Duodenal mucosa (tissue), 2 donors: ENCODE measurements around the gene SLC35A3.
"Not testable (repeated sequence)": the region's sequence is repeated elsewhere in the genome, so short reads cannot be mapped to it uniquely, and the experiment has no call there.

Experiments
- H3K27ac ChIP-seq: one replicate; pipeline ENCODE4 v1.7.0; 2013; ENCODE audit warnings: low read depth, low read length
- H3K27me3 ChIP-seq, 2 donors: one replicate each; pipeline ENCODE4 v1.7.0; 2013; ENCODE audit warnings: low read length in 2 of 2, control low read depth in 1 of 2; ENCODE audit not compliant: insufficient read depth in 2 of 2, control insufficient read depth in 1 of 2
- H3K36me3 ChIP-seq, 2 donors: one replicate each; pipeline ENCODE4 v1.7.0; 2013; ENCODE audit warnings: low read length in 2 of 2, control low read depth in 1 of 2; ENCODE audit not compliant: insufficient read depth in 2 of 2, control insufficient read depth in 1 of 2
- H3K4me1 ChIP-seq, 2 donors: one replicate each; pipeline ENCODE4 v1.7.0; 2013; ENCODE audit warnings: low read length in 2 of 2, control low read depth in 1 of 2; ENCODE audit not compliant: insufficient read depth in 2 of 2, control insufficient read depth in 1 of 2
- H3K4me3 ChIP-seq, 2 donors: one replicate each; pipeline ENCODE4 v1.7.0; 2013; ENCODE audit warnings: low read length in 2 of 2, low read depth in 1 of 2
- H3K9ac ChIP-seq, 2 donors: one replicate each; pipeline ENCODE4 v1.7.0; 2013; ENCODE audit warnings: low read length in 2 of 2, low read depth in 1 of 2
- H3K9me3 ChIP-seq, 2 donors: one replicate each; pipeline ENCODE4 v1.7.0; 2013; ENCODE audit warnings: low read length in 2 of 2, control low read depth in 1 of 2; ENCODE audit not compliant: control insufficient read depth in 1 of 2

SLC35A3 gene

GRCh38 chr1:100045206-100045605, 75.4 kb downstream of the SLC35A3 start:
- Histone ChIP-seq H3K4me1 (peaks cover 10 to 15% of the 10 kb centered on the region in 2 donors), H3K9ac (no peak overlapping the region), H3K27me3 (no peaks in the 10 kb centered on the region), H3K9me3 (no peaks in the 10 kb centered on the region), H3K36me3 (no peaks in the 10 kb centered on the region), H3K4me3 (no peak overlapping the region), H3K27ac (no peak overlapping the region)

DNA sequence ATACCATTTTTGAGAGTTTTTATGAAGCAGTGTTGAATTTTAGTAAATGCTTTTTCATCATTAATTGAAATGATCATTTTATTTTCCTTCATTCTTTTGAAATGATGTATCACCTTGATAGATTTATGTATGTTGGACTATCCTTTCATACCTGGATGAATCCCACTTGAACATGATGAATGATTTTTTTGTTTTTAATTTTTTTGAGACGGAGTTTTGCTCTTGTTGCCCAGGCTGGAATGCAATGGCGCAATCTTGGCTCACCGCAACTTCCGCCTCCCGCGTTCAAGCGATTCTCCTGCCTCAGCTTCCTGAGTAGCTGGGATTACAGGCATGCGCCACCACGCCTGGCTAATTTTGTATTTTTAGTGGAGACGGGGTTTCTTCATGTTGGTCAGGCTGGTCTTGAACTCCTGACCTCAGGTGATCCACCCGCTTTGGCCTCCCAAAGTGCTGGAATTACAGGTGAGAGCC, 77.5 kb downstream of the SLC35A3 start:
- H3K9me3 ChIP-seq: not testable (repeated sequence)

DNA sequence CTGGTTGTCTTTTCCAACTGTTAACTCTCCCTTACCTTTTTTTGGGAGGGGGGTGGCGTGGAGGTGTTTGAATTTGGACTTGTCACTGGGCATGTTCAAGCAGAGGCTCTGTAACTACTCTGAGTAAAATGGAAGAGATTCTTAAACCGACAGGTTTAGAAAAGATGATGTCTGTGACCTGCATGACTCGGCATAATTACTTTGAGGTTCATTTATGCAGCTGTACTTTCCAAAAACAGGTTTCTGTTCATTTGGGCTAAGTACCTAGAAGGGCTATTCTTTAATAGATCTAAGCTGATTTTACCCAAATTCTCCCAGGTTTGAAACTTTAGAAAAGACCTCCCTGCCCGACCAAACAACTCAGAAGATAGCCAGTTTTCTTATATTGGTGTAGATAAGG, 80.3 kb downstream of the SLC35A3 start:
- no peaks in the 10 kb centered on the region for H3K27me3 ChIP-seq
- H3K9me3 ChIP-seq: no peaks in the 10 kb centered on the region
- no peak overlapping the region for H3K27ac ChIP-seq
- no peak overlapping the region for H3K4me3 ChIP-seq
- H3K36me3 ChIP-seq: peaks cover 0 to 6% of the 10 kb centered on the region in 2 donors
- H3K9ac ChIP-seq: no peak overlapping the region
- peaks cover 0 to 6% of the 10 kb centered on the region in 2 donors for H3K4me1 ChIP-seq

More for the DNA sequence above, 77.5 kb downstream of the SLC35A3 start:
- not testable (repeated sequence) for H3K27ac ChIP-seq, H3K4me3 ChIP-seq, H3K9ac ChIP-seq, H3K27me3 ChIP-seq, H3K36me3 ChIP-seq, H3K4me1 ChIP-seq

DNA sequence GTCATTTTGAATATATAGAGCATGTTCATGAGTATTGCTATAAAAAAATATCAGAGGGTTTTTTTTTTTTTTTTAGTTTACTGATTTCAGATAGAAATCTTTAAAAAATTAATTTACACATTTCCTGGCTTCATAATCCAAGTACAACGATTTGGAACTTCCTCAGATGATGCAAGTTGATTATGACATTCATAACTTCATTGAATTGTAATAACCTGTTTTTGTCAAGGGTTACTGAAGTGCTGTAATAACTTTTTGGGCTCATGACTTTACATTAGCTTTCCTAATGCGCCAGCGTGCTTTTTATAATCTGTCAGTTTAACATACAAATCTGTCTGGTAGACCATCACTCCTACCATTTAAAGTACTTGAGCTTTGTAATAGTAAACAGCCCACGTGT, 81.6 kb downstream of the SLC35A3 start:
- Histone ChIP-seq H3K36me3 (peaks cover 0 to 7% of the 10 kb centered on the region in 2 donors), H3K9me3 (no peaks in the 10 kb centered on the region), H3K27me3 (no peaks in the 10 kb centered on the region), H3K4me1 (peaks cover 0 to 6% of the 10 kb centered on the region in 2 donors), H3K27ac (no peak overlapping the region), H3K4me3 (no peak overlapping the region), H3K9ac (no peak overlapping the region)

- no peak overlapping the region for H3K4me3 ChIP-seq
- H3K4me1 ChIP-seq: peaks cover 0 to 1% of the 10 kb centered on the region in 2 donors
- no peaks in the 10 kb centered on the region for H3K9me3 ChIP-seq
- H3K27ac ChIP-seq: no peak overlapping the region
- H3K36me3 ChIP-seq: peaks cover 0 to 10% of the 10 kb centered on the region in 2 donors
- no peak overlapping the region for H3K9ac ChIP-seq
- H3K27me3 ChIP-seq: no peaks in the 10 kb centered on the region
Measured at GRCh38 chr1:100051893-100052292, 82.1 kb downstream of the SLC35A3 start.

DNA sequence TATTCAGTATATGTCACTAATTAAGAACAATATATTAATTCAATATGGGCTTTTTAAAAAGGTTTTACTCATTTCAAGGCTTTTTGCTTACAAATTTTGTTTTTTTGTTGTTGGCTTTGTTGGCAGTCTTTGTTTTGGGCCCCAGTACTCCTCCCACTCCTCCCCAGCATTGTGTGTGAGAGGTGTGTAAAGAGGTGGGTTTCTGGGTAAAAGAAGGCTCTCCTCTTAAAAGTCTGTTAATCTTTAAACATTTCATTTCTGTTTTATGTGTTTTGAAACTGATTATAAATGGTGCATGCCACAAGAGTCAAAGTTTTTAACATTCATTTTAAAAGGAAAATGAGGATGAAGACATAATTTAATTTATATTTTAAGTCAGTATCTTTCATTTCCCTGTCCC, 83.3 kb downstream of the SLC35A3 start:
- Histone ChIP-seq H3K4me3 (no peak overlapping the region), H3K9me3 (no peaks in the 10 kb centered on the region), H3K9ac (no peak overlapping the region), H3K36me3 (peaks cover 0 to 18% of the 10 kb centered on the region in 2 donors), H3K27ac (no peak overlapping the region), H3K4me1 (no peaks in the 10 kb centered on the region), H3K27me3 (no peaks in the 10 kb centered on the region)

DNA sequence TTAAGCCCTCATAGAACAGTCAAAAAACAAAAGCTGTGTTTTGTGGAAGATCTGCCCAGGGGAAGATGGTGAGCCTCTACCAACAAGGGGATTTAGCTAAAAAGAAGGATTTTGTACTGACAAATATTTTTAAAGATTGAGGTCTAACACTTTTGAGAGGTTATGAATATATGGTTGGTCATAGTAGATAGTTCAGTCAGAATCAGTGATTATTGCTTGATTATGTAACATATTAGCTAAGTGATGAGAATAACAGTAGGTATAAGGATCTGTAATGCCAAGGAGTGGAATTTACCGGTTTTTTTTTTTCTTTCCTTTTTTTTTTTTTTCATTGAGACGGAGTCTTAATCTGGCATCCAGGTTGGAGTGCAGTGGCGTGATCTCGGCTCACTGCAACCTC, 83.9 kb downstream of the SLC35A3 start:
- no peak overlapping the region for H3K9ac ChIP-seq
- H3K4me3 ChIP-seq: no peak overlapping the region
- H3K27me3 ChIP-seq: no peaks in the 10 kb centered on the region
- H3K4me1 ChIP-seq: no peaks in the 10 kb centered on the region
- H3K36me3 ChIP-seq: peaks cover 0 to 18% of the 10 kb centered on the region in 2 donors
- no peaks in the 10 kb centered on the region for H3K9me3 ChIP-seq
- H3K27ac ChIP-seq: no peak overlapping the region

GRCh38 chr1:100061681-100062080, 91.9 kb downstream of the SLC35A3 start:
- no peaks in the 10 kb centered on the region for H3K9me3 ChIP-seq
- H3K4me1 ChIP-seq: peaks cover 0 to 4% of the 10 kb centered on the region in 2 donors
- H3K36me3 ChIP-seq: peaks cover 17 to 55% of the 10 kb centered on the region in 2 donors
- no peaks in the 10 kb centered on the region for H3K27me3 ChIP-seq
- H3K27ac ChIP-seq: no peak overlapping the region
- H3K4me3 ChIP-seq: no peak overlapping the region
- no peak overlapping the region for H3K9ac ChIP-seq

- Histone ChIP-seq H3K27ac (no peak overlapping the region), H3K27me3 (no peaks in the 10 kb centered on the region), H3K9ac (no peak overlapping the region), H3K4me3 (no peak overlapping the region), H3K36me3 (peaks cover 29 to 73% of the 10 kb centered on the region in 2 donors), H3K9me3 (no peaks in the 10 kb centered on the region), H3K4me1 (peaks cover 0 to 4% of the 10 kb centered on the region in 2 donors)
Measured at GRCh38 chr1:100065183-100065968, 95.6 kb downstream of the SLC35A3 start.

GRCh38 chr1:100065969-100066227, 96.1 kb downstream of the SLC35A3 start:
- H3K36me3 ChIP-seq: peaks cover 28 to 73% of the 10 kb centered on the region in 2 donors

More at GRCh38 chr1:100065969-100066227, 96.1 kb downstream of the SLC35A3 start:
- no peak overlapping the region for H3K9ac ChIP-seq
- no peak overlapping the region for H3K27ac ChIP-seq
- peaks cover 0 to 4% of the 10 kb centered on the region in 2 donors for H3K4me1 ChIP-seq
- H3K9me3 ChIP-seq: no peaks in the 10 kb centered on the region
- no peak overlapping the region for H3K4me3 ChIP-seq
- no peaks in the 10 kb centered on the region for H3K27me3 ChIP-seq
